GM23338 (cell line): ENCODE data around the gene CEND1. TPM values are rescaled to one million over a fixed set of nuclear protein-coding genes. Genes with fewer than 3 reads are reported as not detected.

Experiments used
- ATAC-seq: fragments of 200-7000 bp; cut with Tn5 transposase; 3 replicates; pipeline ENCODE4 v1.9.1; 2020
- DNase-seq: peaks from one replicate; pipeline ENCODE4 v3.0.0-alpha.2; 2015; ENCODE audit warnings: low spot score
- H2AFZ ChIP-seq: fragments of 200-600 bp; sonication (generic); 2 replicates; pipeline ENCODE4 v1.8.0; 2016; ENCODE audit warnings: antibody characterized with exemption, mild to moderate bottlenecking, moderate library complexity
- H3F3A ChIP-seq: fragments of 200-600 bp; sonication (generic); replicated peaks from 2 replicates; pipeline ENCODE4 v1.8.0; 2017; ENCODE audit warnings: antibody characterized with exemption, mixed run types, low read depth
- H3K27ac ChIP-seq: fragments of 200-600 bp; sonication (generic); 2 replicates; pipeline ENCODE4 v1.6.1; 2016; ENCODE audit warnings: low read depth
- H3K27me3 ChIP-seq: fragments of 200-600 bp; sonication (generic); 2 replicates; pipeline ENCODE4 v1.8.0; 2016; ENCODE audit warnings: mild to moderate bottlenecking, mixed run types, moderate library complexity; ENCODE audit not compliant: insufficient read depth
- H3K36me3 ChIP-seq: fragments of 200-600 bp; sonication (generic); 2 replicates; pipeline ENCODE4 v1.8.0; 2016; ENCODE audit warnings: mild to moderate bottlenecking; ENCODE audit not compliant: insufficient read depth
- H3K4me1 ChIP-seq: fragments of 200-600 bp; sonication (generic); 2 replicates; pipeline ENCODE4 v1.8.0; 2016; ENCODE audit warnings: mild to moderate bottlenecking, moderate library complexity; ENCODE audit not compliant: insufficient read depth
- H3K4me2 ChIP-seq: fragments of 200-600 bp; sonication (generic); 2 replicates; pipeline ENCODE4 v1.7.1; 2017; ENCODE audit warnings: mixed run types
- H3K4me3 ChIP-seq: fragments of 200-600 bp; sonication (generic); 2 replicates; pipeline ENCODE4 v1.6.1; 2016; ENCODE audit warnings: mixed run types
- H3K79me2 ChIP-seq: fragments of 200-600 bp; sonication (generic); replicated peaks from 2 replicates; pipeline ENCODE4 v1.8.0; 2017; ENCODE audit warnings: mild to moderate bottlenecking; ENCODE audit not compliant: insufficient read depth
- H3K9me2 ChIP-seq: fragments of 200-600 bp; sonication (generic); 2 replicates; pipeline ENCODE4 v1.8.0; 2017; ENCODE audit not compliant: insufficient read depth
- H4K20me1 ChIP-seq: fragments of 200-600 bp; sonication (generic); replicated peaks from 2 replicates; pipeline ENCODE4 v1.8.0; 2017; ENCODE audit warnings: mild to moderate bottlenecking; ENCODE audit not compliant: insufficient read depth
- H3K27ac Mint-ChIP-seq: 2 replicates; pipeline ENCODE4 v1.8.0; 2020; ENCODE audit warnings: inconsistent platforms, mild to moderate bottlenecking, moderate library complexity, mixed read lengths
- H3K27me3 Mint-ChIP-seq: 3 replicates; pipeline ENCODE4 v1.8.0; 2022; ENCODE audit warnings: low read depth, mild to moderate bottlenecking, moderate library complexity, mixed read lengths, inconsistent platforms; ENCODE audit not compliant: insufficient read depth, poor library complexity
- H3K36me3 Mint-ChIP-seq: 3 replicates; pipeline ENCODE4 v1.8.0; 2021; ENCODE audit warnings: low read depth, mild to moderate bottlenecking, inconsistent platforms, moderate library complexity, mixed read lengths
- H3K4me1 Mint-ChIP-seq: 3 replicates; pipeline ENCODE4 v1.8.0; 2020; ENCODE audit warnings: mild to moderate bottlenecking, inconsistent platforms, mixed read lengths
- H3K4me3 Mint-ChIP-seq: 3 replicates; pipeline ENCODE4 v1.8.0; 2021; ENCODE audit warnings: moderate library complexity, mild to moderate bottlenecking, inconsistent platforms, mixed read lengths
- H3K9me3 Mint-ChIP-seq: 3 replicates; pipeline ENCODE4 v1.8.0; 2020; ENCODE audit warnings: moderate library complexity, mild to moderate bottlenecking, inconsistent platforms, mixed read lengths
- CREB1 ChIP-seq: fragments of 250-450 bp; sonication (Bioruptor Pico); IDR thresholded peaks from 2 replicates; pipeline ENCODE4 v1.5.0; 2020; ENCODE audit warnings: low read depth, mild to moderate bottlenecking, moderate library complexity
- EZH2 ChIP-seq: fragments of 200-600 bp; sonication (generic); IDR thresholded peaks from one replicate; pipeline ENCODE4 v1.8.0; 2017; ENCODE audit warnings: antibody characterized with exemption, mild to moderate bottlenecking, low read depth; ENCODE audit not compliant: unreplicated experiment
- EZH2phosphoT487 ChIP-seq: fragments of 200-600 bp; sonication (generic); IDR thresholded peaks from one replicate; pipeline ENCODE4 v1.8.1; 2018; ENCODE audit warnings: antibody characterized with exemption; ENCODE audit not compliant: unreplicated experiment
- NANOG ChIP-seq: IDR thresholded peaks from 2 replicates; pipeline ENCODE4 v1.6.1; 2016; ENCODE audit warnings: antibody characterized with exemption, borderline replicate concordance
- POLR2AphosphoS5 ChIP-seq: IDR thresholded peaks from 2 replicates; pipeline ENCODE4 v1.6.1; 2016; ENCODE audit warnings: antibody characterized with exemption, low read depth
- ZNF331 ChIP-seq: fragments of 250-450 bp; sonication (Bioruptor Pico); IDR thresholded peaks from 2 replicates; pipeline ENCODE4 v1.5.0; 2020; ENCODE audit warnings: low read depth, mild to moderate bottlenecking, moderate library complexity
- polyA plus RNA-seq: library from polyadenylated mRNA; unstranded; fragments of >200 nt; fragmentation: Nextera tagmentation; extraction: Ambion mirVana; gene quantifications from 2 replicates; pipeline ENCODE4 v1.2.1, GENCODE V29; 2016
- total RNA-seq: library from RNA; depleted of rRNA; stranded (reverse); fragments of >200 nt; shearing (Covaris generic); gene quantifications from 2 replicates; pipeline ENCODE4 v1.2.3, GENCODE V29; 2014
- TF ChIP-seq, protein P1 (sequence below): IDR thresholded peaks from 2 replicates; pipeline ENCODE4 v1.6.1; 2016; ENCODE audit warnings: antibody characterized with exemption
- TF ChIP-seq, protein P2 (sequence below), 2 experiments: fragments of 200-600 bp in 1 of 2; sonication (generic) in 1 of 2; conservative IDR thresholded peaks; 2 replicates each; pipeline versions ENCODE4 v1.5.1 to v1.6.1; 2016 to 2017; ENCODE audit warnings: antibody characterized with exemption in 2 of 2, low read depth in 2 of 2, mild to moderate bottlenecking in 2 of 2, moderate library complexity in 1 of 2
- TF ChIP-seq, protein P3 (sequence below): IDR thresholded peaks from one replicate; pipeline ENCODE4 v1.6.1; 2018; ENCODE audit warnings: antibody characterized with exemption; ENCODE audit not compliant: unreplicated experiment

Gene CEND1
- total and polyA plus RNA-seq, 2 experiments from 2014 or later, result 4.8 to 5.5 TPM

DNA sequence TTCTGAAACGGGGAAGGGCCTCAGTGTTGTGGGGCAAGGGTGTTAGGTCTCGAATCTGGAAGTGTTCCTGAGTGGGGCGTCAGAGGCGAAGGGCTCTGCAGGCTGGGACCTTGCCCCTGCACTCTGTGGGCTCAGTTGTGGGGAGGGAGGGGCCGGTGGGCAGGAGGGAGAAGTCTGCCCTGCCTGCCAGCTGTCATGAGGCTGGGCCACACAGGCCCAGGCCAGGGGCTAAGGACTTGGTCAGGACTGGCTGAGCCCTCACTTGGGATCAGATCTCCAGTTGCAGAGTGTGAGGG lies 38.0 kb upstream of the CEND1 start, which contains the start of gene CRACR2B:
CRACR2B (plus strand) TSS at position 23 of the 296 bp plus-strand sequence. CDS start 689 bp downstream, outside the sequence.
- Mint-ChIP-seq H3K27me3 (peaks cover 61% of the 10 kb centered on the region), H3K4me1 (peaks cover 42% of the 10 kb centered on the region), H3K36me3 (peaks cover 7% of the 10 kb centered on the region; the same call in 1 of the 3 replicates), H3K4me3 (peak within 1 kb of the TSS; percentile 79), H3K9me3 (no peaks in the 10 kb centered on the region; the same call in 2 of the 3 replicates), H3K27ac (0 out of 2 replicates have a peak within 1 kb of the TSS, but pooled peaks have one; percentile 67)
- Histone ChIP-seq H3K4me1 (peaks cover 26% of the 10 kb centered on the region), H3K4me3 (peak within 1 kb of the TSS; percentile 89), H3K9me2 (no peaks in the 10 kb centered on the region), H3K27me3 (peaks cover 28% of the 10 kb centered on the region), H3K36me3 (no peaks in the 10 kb centered on the region), H3F3A (peaks cover 24% of the 10 kb centered on the region), H4K20me1 (no peaks in the 10 kb centered on the region; the same call in 1 of the 2 replicates), H3K79me2 (no peaks in the 10 kb centered on the region), H3K27ac (peak within 1 kb of the TSS; percentile 90), H2AFZ (peak within 1 kb of the TSS; percentile 96), H3K4me2 (peak within 1 kb of the TSS; percentile 98)
- DNase-seq (no peak), ATAC-seq (no peak)
- no peak for TF ChIP-seq POLR2AphosphoS5
- no peak for TF ChIP-seq NANOG
- TF ChIP-seq EZH2phosphoT487, result no peak
- TF ChIP-seq, protein P1, sequence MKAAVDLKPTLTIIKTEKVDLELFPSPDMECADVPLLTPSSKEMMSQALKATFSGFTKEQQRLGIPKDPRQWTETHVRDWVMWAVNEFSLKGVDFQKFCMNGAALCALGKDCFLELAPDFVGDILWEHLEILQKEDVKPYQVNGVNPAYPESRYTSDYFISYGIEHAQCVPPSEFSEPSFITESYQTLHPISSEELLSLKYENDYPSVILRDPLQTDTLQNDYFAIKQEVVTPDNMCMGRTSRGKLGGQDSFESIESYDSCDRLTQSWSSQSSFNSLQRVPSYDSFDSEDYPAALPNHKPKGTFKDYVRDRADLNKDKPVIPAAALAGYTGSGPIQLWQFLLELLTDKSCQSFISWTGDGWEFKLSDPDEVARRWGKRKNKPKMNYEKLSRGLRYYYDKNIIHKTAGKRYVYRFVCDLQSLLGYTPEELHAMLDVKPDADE, result no peak
- TF ChIP-seq, protein P2, sequence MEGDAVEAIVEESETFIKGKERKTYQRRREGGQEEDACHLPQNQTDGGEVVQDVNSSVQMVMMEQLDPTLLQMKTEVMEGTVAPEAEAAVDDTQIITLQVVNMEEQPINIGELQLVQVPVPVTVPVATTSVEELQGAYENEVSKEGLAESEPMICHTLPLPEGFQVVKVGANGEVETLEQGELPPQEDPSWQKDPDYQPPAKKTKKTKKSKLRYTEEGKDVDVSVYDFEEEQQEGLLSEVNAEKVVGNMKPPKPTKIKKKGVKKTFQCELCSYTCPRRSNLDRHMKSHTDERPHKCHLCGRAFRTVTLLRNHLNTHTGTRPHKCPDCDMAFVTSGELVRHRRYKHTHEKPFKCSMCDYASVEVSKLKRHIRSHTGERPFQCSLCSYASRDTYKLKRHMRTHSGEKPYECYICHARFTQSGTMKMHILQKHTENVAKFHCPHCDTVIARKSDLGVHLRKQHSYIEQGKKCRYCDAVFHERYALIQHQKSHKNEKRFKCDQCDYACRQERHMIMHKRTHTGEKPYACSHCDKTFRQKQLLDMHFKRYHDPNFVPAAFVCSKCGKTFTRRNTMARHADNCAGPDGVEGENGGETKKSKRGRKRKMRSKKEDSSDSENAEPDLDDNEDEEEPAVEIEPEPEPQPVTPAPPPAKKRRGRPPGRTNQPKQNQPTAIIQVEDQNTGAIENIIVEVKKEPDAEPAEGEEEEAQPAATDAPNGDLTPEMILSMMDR (conservative IDR thresholded peaks at IDR 0.05; ENCODE audit: low read depth in 2 of 2), result no peak
- no peak for TF ChIP-seq EZH2

DNA sequence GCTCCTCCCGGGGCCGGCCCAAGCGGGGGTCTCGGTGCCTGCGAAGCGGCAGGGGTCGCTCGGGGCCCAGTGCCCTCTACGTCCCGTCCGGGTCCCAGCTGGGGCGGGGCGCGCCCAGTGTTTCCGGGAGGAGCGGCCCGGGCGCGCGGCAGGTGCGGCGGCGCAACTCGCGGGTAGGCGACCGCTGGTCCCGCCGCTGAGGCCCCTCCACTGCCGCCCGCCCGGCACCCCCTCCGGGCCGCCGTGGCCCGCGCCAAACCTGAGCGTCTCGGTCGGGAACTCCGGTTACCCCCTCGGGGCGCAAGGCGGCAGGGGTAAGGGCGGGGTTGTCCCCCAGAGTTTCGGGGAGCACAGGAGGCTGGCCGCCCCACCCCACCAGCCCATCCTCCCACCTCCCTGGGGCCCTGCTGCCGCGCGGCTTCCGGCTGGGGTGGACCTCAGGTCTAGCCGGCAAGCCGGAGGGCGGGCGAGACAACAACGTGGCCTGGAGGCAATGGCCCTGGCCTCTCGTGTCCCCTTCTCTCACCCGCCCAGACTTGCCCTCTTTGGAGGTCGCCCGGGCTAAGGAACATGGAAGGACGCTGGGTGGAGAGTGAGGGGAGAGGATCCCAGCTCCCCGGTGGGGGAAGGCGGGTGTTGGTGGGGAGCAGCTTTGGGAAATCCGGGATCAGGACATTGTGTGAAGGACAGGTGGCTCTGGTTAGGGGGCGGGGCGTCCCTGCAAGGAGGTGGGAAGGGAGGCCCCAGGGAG lies 37.4 kb upstream of the CEND1 start:
- H3K27me3 Mint-ChIP-seq, result peaks cover 63% of the 10 kb centered on the region
- Histone ChIP-seq H3K4me1 (peaks cover 25% of the 10 kb centered on the region), H3K36me3 (no peaks in the 10 kb centered on the region), H3F3A (peaks cover 24% of the 10 kb centered on the region), H2AFZ (peak overlapping the region; percentile 96), H4K20me1 (peaks cover 4% of the 10 kb centered on the region; the same call in 1 of the 2 replicates), H3K27ac (peak overlapping the region; percentile 90), H3K79me2 (no peaks in the 10 kb centered on the region), H3K9me2 (no peaks in the 10 kb centered on the region), H3K27me3 (peaks cover 27% of the 10 kb centered on the region), H3K4me3 (peak overlapping the region; percentile 82), H3K4me2 (peak overlapping the region; percentile 98)
- DNase-seq (peak; percentile 87), ATAC-seq (peak; percentile 3)
- TF ChIP-seq ZNF331 (no peak), CREB1 (CRISPR knock-in tag) (no peak), POLR2AphosphoS5 (peak; percentile 75), NANOG (no peak)
- TF ChIP-seq, protein P3, sequence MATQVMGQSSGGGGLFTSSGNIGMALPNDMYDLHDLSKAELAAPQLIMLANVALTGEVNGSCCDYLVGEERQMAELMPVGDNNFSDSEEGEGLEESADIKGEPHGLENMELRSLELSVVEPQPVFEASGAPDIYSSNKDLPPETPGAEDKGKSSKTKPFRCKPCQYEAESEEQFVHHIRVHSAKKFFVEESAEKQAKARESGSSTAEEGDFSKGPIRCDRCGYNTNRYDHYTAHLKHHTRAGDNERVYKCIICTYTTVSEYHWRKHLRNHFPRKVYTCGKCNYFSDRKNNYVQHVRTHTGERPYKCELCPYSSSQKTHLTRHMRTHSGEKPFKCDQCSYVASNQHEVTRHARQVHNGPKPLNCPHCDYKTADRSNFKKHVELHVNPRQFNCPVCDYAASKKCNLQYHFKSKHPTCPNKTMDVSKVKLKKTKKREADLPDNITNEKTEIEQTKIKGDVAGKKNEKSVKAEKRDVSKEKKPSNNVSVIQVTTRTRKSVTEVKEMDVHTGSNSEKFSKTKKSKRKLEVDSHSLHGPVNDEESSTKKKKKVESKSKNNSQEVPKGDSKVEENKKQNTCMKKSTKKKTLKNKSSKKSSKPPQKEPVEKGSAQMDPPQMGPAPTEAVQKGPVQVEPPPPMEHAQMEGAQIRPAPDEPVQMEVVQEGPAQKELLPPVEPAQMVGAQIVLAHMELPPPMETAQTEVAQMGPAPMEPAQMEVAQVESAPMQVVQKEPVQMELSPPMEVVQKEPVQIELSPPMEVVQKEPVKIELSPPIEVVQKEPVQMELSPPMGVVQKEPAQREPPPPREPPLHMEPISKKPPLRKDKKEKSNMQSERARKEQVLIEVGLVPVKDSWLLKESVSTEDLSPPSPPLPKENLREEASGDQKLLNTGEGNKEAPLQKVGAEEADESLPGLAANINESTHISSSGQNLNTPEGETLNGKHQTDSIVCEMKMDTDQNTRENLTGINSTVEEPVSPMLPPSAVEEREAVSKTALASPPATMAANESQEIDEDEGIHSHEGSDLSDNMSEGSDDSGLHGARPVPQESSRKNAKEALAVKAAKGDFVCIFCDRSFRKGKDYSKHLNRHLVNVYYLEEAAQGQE, result no peak
- TF ChIP-seq, protein P2 (conservative IDR thresholded peaks at IDR 0.05; ENCODE audit: low read depth in 2 of 2), result peak in 1 of 2 experiments; percentile 32; a peak in 1 of 4 replicates
- TF ChIP-seq, protein P1, result peak; percentile 29; the same call in 1 of the 2 replicates
- peaks cover 7% of the 10 kb centered on the region; the same call in 1 of the 3 replicates for H3K36me3 Mint-ChIP-seq
- no peaks in the 10 kb centered on the region; the same call in 2 of the 3 replicates for H3K9me3 Mint-ChIP-seq
- peaks cover 40% of the 10 kb centered on the region for H3K4me1 Mint-ChIP-seq
- peak overlapping the region; percentile 79 for H3K4me3 Mint-ChIP-seq
- 0 out of 2 replicates have a peak overlapping the region, but pooled peaks have one; percentile 67 for H3K27ac Mint-ChIP-seq
